Raji (cell line): Measurements from ENCODE around the gene TRPC4.

Experiments
- POLR2A ChIP-seq: IDR thresholded peaks from 2 replicates; pipeline ENCODE4 v1.6.1; 2011; ENCODE audit warnings: low read depth, low read length, control low read depth; ENCODE audit not compliant: insufficient read depth

The TRPC4 gene

DNA sequence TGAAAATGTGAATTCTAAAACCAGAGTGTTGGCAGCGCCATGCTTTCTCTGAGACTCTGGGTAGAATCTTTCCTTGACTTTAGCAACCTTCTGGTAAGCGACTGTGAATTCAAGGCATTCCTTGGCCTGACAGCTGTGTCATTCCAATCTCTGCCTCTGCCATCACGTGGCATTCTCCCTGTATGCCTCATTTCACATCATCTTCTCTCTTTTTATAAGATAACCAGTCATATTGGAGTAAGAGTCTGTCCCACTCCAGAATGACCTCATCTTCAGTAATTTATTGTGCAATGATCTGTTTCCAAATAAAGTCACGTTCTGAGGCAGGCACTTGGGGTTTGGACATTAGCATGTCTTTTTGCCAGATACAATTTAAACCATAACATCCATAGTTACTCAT is 167.6 kb downstream of the TRPC4 start:
- no peak for TF ChIP-seq POLR2A

DNA sequence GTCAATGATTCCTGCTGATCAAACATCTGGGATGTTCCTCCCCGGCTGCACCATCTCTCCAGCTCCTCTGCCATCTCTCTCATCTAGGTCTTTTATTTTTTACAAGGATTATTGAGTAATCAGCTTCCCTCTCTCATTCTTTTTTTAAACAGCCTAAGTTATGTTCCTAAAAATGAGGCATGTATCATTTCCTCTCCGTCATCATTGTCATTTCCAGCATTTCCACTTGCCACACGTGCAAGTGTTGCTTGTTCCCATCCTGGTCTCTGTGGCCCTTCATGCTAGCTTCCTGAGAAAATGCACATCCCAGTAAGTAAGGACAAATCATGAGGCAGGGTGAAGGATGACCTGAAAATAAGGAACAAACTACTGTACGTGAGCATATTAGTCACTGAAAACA is 168.3 kb downstream of the TRPC4 start:
- no peak for TF ChIP-seq POLR2A

DNA sequence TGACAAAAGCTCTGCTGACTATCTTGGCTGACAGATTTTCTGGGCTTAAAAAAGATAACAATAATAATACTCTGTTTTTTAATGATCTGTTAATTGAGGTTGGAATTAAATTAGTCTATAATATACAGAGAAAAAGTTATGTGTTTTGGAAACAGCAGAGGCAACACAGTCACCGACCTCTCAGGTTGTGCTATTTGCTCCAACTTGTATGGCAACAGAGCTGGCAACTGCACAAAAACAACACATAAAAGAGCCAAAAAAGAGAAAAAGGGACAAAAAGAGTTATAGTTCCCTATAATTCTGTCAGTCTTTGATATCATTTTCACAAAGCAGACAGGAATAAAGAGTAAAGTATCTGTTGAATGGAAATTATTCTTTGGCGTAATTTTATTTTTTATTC is 168.7 kb downstream of the TRPC4 start:
- TF ChIP-seq POLR2A, result no peak

DNA sequence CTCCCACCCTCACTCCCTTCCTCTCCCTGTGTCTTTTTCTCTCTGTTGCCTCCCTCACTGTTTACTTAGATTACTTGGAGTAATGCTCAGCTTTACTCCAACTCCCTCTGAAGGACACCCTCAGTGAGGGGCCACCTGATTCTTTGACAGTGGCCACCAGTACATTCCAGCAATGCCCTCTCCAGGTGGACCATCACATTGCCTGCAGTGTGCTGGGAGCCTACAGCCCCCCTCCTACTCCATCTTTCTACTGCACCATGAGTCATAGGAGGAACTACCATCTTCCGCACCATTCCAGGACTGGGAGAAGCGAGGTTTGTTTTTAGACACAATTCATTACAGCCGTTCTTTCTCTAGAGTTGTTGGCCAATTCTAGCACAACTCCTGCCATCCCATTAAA is 174.4 kb downstream of the TRPC4 start:
- no peak for TF ChIP-seq POLR2A

DNA sequence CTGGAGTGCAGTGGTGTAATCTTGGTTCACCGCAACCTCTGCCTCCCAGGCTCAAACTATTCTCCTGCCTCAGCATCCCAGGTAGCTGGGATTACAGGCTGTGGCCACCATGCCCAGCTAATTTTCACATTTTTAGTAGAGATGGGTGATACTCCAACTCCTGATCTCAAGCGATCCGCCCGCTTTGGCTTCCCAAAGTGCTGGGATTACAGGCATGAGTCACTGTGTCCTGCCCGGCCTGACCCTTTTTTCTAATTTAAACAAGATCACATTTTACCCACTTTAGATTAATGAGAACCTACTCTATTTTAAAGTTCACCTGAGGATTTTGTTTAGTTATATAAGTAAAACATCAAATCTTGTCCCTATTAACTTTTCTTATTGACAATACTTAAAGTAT is 179.2 kb downstream of the TRPC4 start:
- no peak for TF ChIP-seq POLR2A

DNA sequence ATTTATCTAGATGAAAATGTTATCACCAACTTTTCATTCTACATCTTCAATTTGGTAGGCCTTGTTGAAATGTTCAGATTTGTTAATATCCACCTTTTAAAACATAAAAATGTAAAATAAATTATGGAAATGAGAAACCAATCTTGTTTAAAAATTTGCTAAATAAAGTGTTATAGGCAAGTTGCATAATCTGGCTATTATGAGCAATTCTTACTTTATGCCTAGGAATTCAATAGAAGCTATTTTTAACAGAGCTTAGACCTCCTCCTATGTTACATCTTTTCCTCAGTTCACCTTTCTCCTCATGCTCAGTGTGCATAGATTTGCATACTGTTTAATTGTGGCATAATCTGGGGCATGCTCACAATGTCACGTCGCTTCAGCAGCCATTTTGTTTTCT is 183.1 kb downstream of the TRPC4 start:
- TF ChIP-seq POLR2A, result no peak

DNA sequence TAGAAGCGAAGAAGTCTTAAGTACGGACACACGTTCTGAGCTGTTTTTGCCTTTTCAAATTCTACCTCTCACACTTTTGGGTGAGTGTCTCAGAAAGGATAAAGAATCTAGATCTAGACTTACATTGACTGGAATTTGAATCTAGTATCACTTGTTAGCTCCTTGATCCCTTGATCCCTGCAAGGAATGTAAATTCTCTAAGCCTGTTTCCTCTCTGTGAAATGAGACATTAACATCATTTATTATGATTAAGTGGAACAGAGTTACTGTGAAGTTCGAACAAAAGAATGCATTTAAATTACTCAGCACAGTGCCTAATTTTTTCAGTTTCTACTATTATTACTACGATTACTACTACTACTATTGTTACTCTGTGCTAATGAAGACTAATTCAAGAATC is 184.4 kb downstream of the TRPC4 start:
- no peak for TF ChIP-seq POLR2A

DNA sequence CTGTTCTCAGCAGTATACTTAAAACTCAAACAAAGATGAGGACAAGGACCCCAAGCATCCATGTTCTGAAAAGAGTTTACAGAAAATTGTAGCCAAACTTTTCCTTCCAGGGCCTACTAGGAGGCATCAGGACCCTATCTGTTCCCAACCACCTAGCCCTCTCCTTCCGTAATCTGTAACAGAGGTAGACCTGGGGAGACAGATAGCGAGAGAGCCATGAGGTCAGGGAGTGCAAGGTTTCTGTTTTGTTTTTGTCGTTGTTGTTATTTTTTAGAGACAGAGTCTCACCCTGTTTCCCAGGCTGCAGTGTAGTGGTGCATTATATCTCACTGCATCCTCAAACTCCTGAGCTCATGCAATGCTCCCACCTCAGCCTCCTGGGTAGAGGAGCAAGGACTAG is 187.1 kb downstream of the TRPC4 start:
- no peak for TF ChIP-seq POLR2A

DNA sequence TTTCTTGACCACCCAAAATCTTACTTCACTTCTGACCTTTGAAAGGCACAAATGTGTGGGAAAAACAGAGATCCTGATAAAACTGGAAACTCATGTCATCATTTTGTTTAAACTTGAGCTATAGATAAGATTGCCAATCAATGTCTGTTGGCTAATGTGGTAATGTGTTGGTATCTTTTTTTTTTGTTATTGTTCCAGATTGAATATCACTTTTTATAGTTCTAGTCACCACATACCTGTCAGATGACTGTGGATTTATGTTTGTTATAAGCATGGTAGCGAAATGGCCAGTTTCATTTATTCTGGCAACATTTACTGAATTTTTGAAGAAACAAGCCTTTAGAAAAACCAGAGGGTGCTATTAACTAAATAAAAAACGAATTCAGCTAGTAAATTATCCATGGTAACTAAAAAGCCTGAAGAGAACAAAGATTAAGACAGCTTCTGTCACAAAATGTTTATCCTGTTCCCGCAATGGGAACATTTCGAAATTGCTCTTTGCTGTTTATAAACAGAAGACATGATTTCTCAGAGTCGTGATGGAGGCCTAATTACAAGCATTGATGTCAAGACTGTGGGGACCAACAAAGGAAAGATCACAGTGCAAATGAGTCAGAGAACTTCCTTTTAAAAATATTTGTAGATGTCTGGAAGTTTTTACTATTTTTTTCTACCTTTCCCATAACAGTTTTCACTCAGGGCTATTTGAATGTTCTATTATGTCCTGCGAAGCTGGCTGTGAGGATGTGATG is 188.1 kb downstream of the TRPC4 start:
- no peak for TF ChIP-seq POLR2A

DNA sequence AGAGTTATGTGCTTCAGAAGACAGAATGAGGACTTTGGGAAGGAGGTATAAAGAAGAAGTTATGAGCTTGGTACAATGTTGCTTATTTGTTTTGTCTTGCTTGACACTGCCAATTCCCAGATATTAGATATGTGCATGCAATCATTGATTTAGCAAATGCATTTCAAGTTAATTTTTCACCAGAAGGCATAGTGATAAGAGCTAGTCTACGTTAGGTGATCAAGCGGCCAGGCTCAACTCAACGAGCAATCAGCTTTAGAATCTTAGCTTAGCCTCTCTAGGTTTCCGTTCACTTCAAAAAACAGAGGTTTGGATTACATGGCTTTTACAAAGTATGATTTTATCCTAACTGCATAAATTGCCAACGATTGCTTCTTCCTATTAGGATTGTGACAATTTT is 189.4 kb downstream of the TRPC4 start:
- TF ChIP-seq POLR2A, result no peak

DNA sequence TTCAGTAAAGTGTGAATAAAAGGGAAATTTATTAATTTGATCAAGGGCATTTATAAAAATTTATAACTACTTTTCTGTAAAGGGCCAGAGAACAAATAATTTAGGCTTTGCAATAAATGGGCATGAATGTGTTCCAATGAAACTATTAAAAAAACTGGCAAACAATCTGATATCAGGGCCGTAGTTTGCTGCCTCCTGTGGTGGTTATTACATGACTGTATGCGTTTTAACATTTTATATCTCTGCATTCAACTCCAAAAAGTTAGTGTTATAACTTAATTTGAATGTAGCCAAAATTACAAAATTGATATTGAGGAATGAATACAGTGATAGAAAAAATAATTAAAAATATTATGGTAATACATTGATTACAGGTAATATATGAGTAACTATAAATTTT is 190.5 kb downstream of the TRPC4 start:
- TF ChIP-seq POLR2A, result no peak

DNA sequence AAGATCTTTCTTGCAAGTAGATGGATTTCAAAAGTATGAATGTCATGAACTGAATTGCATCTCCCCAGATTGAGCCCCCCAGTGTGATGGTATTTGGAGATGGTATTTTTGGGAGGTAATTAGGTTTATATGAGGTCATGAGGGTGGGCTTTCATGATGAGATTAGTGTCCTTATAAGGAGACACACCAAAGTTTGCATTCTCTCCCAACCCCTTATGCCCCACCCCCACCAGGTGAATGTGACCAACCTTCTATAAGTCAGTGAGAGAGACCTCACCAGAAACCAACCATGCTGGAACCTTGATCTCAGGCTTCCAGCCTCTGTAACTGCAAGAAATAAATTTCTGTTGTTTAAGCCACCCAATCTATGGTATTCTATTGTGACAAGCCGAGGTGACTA is 199.7 kb downstream of the TRPC4 start:
- TF ChIP-seq POLR2A, result no peak

DNA sequence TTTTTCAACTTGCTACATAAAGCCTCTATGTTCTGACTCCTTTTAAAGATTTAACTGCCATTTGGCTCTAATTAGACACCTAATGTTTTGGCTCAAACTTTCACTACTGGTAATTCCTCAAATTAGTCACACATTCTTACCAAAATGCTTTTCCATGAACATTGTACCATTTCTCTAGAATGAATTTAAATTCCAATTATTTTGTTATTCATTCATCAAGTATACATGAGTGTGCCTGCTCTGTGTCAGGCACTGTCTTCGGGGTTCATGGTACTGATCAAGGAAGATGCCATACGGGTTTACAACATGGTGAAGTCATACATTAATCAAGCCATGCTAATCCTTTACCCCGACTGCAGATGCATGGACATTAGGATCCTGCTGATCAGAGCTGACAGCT is 201.9 kb downstream of the TRPC4 start:
- no peak for TF ChIP-seq POLR2A

DNA sequence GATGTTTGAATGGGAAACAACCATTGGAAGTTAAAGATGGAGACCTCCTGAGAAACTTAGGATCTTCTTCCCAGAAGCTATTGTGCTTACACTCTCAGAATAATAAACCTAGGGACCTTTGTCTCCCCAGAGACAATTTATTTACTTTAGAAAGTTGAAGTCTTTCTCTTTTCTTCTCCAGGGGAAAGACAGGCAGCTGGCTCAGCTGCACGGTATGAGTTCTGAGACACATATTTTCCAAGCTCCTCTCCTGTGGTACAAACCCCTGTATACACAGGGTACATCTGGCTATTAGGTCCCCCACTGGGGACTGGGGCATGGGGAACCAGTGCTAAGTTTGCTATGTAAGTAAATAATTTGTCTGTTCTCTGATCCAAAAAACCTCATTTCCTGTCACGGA is 203.5 kb downstream of the TRPC4 start:
- TF ChIP-seq POLR2A, result no peak

DNA sequence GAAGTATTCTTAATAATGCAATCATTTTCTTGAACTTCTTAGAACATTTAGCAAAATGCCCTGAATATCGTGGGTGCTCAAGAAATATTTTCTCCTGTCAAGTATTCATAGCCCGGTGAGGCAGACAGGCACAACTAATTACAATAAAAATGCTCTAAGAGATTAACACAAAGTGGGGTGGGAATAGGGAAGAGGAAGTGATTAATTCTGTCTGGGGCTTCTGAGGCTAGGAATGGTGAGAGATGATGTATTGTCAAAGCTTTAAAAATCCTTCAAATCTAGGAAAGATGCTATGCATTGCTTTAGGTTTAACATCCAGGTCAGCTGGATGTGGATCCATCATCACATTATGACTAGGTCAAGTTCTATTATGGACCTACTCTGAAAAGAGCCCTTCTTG is 204.2 kb downstream of the TRPC4 start:
- no peak for TF ChIP-seq POLR2A

DNA sequence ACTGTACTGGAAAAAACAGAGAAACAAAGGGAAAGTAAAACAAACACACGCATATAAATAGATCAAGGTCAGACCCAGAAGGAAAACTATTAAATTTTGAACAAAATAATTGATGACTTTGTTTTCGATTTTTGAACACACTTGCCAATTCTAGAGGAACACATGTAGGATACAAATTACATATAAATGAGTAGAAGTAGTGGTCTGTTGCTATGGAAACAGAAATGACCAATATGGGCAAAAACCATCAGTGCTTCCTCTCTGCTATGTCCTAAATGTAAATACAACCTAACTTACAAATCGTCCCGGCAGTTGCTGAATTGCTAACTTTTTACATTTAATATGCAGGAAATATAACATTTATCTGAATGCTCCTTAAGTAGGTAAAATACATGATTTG is 205.8 kb downstream of the TRPC4 start:
- no peak for TF ChIP-seq POLR2A

DNA sequence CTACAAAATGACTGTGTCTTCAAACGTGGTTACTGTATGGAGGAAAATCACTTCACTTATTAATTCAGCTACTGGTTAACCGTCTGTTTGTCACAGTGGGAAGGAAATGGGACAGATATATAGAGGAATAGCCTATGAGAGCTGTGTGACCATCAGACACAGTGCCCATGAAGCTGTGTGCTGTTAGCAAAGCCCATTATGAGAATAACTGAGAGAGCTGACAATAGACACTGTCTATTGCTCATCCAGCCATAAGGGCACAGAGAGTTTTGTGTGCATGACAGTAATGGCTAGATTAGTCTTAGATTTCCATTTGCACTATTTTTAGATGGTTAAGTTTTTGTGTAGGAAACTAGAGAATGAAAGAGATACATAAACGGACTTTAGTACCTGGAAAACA is 206.9 kb downstream of the TRPC4 start:
- TF ChIP-seq POLR2A, result no peak
